Stomach (tissue), 9 donors: ENCODE measurements around the gene FARSB. TPM values are rescaled to one million over a fixed set of nuclear protein-coding genes. Genes with fewer than 3 reads are reported as not detected.

ENCODE experiments used
- DNase-seq, 2 donors: peaks; one replicate each; pipeline versions ENCODE4 v3.0.0 to v3.0.0-alpha.2; 2013 to 2019
- H3K27ac ChIP-seq, 5 donors: fragments of 200-600 bp in 4 of 5; sonication (generic) in 4 of 5; one replicate each; pipeline ENCODE4 v1.5.1; 2013 to 2019; ENCODE audit warnings: mild to moderate bottlenecking in 1 of 5, moderate library complexity in 1 of 5
- H3K27me3 ChIP-seq, 3 donors: fragments of 200-600 bp; sonication (generic); one replicate each; pipeline ENCODE4 v1.5.1; 2017 to 2019; ENCODE audit warnings: mixed run types in 1 of 3
- H3K36me3 ChIP-seq, 4 donors: fragments of 200-600 bp; sonication (generic); 1 replicate in 3 of 4; 2 replicates in 1 of 4; pipeline ENCODE4 v1.5.1; 2016 to 2019
- H3K4me1 ChIP-seq, 4 donors: fragments of 200-600 bp; sonication (generic); one replicate each; pipeline ENCODE4 v1.5.1; 2016 to 2019
- H3K4me3 ChIP-seq, 4 donors: fragments of 200-600 bp; sonication (generic) in 3 of 4; one replicate each; pipeline ENCODE4 v1.5.1; 2016 to 2019; ENCODE audit warnings: mild to moderate bottlenecking in 1 of 4
- H3K9me3 ChIP-seq, 4 donors: fragments of 200-600 bp; sonication (generic); one replicate each; pipeline ENCODE4 v1.5.1; 2016 to 2019
- EP300 ChIP-seq: sonication (generic); formaldehyde crosslinking; IDR thresholded peaks from one replicate; pipeline ENCODE4 v1.6.1; 2017; ENCODE audit warnings: antibody characterized with exemption
- POLR2A ChIP-seq, 4 donors: fragments of 450-650 bp; IDR thresholded peaks; one replicate each; pipeline ENCODE4 v1.6.1; 2016; ENCODE audit warnings: antibody characterized with exemption in 4 of 4, control low read depth in 2 of 4, mild to moderate bottlenecking in 1 of 4, moderate library complexity in 1 of 4
- POLR2AphosphoS5 ChIP-seq, 3 donors: sonication (generic); formaldehyde crosslinking; IDR thresholded peaks; one replicate each; pipeline ENCODE4 v1.6.1; 2016; ENCODE audit warnings: antibody characterized with exemption in 3 of 3
- WGBS, 5 donors: extraction: QIAGEN DNeasy Blood & Tissue Kit in 3 of 5; methylation state at CpG; one replicate each; pipeline versions ENCODE4 v1.1.5 to v1.1.7; 2013 to 2018; 5-methylcytosine and 5-hydroxymethylcytosine counted together
- intact Hi-C: fragments of 100-400 bp; cut with DNase I; formaldehyde crosslinking; loops from one replicate; pipeline ENCODE4 v1.15.1; 2023; ENCODE audit warnings: low total_unique reads
- polyA plus RNA-seq, 3 donors: library from polyadenylated mRNA; stranded (reverse); fragments of 200-250 nt; gene quantifications; one replicate each; pipeline ENCODE4 v1.2.3, GENCODE V29; 2013
- total RNA-seq, 5 donors: library from RNA; depleted of rRNA; stranded (reverse); fragments of >200 nt; gene quantifications; one replicate each; pipeline versions ENCODE4 v1.1.0 to v1.2.3, GENCODE V29; 2014 to 2016
- TF ChIP-seq, protein P1 (sequence below), 7 experiments: fragments of 450-650 bp in 4 of 7; fragments of 200-600 bp in 3 of 7; sonication (generic) in 3 of 7; IDR thresholded peaks; one replicate each; pipeline ENCODE4 v1.5.1; 2016 to 2019; ENCODE audit warnings: antibody characterized with exemption in 7 of 7, control low read depth in 2 of 7, mild to moderate bottlenecking in 1 of 7
- donor health status: healthy with polysubstance abuse.
- donor health status: Bipolar disorder and iron deficiency.
- donor health status: healthy.

The FARSB gene
- total and polyA plus RNA-seq, 8 donors = 1.4 to 26.3 (median 13.8) TPM

DNA sequence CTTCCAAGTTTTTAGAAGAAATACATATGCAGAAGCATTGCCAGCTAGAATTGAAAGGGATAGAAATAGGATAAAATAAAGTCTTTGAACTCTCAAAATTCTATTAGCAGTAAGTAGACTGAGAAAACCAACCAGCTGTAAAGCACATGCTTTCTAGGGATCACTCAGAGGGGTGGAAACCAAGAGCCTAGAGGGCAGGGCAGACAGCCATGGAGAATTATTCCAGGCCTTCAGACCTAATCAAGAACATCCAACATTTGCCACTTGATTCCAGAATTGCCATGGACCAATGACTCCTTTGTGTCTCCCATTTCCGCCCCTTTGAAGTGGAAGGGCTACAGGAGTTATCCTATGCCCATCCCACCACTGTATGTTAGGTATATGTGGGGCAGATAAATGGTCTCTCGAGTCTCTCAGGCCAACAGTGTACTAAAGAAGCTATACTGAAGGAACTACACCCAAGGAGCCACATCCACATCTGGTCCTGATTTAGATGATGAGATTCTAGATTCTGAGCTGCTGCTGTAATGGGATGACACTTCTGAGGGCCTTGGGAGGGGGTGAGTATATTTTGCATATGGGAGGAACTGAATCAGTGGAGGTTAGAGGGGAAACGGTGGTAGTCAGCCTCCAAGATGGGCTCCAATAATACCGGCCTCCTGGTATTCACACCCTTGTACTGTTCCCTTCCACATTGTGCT, 4.0 kb downstream of the FARSB start:
- no peak for TF ChIP-seq POLR2A (IDR thresholded peaks at IDR 0.05)
- TF ChIP-seq, protein P1, sequence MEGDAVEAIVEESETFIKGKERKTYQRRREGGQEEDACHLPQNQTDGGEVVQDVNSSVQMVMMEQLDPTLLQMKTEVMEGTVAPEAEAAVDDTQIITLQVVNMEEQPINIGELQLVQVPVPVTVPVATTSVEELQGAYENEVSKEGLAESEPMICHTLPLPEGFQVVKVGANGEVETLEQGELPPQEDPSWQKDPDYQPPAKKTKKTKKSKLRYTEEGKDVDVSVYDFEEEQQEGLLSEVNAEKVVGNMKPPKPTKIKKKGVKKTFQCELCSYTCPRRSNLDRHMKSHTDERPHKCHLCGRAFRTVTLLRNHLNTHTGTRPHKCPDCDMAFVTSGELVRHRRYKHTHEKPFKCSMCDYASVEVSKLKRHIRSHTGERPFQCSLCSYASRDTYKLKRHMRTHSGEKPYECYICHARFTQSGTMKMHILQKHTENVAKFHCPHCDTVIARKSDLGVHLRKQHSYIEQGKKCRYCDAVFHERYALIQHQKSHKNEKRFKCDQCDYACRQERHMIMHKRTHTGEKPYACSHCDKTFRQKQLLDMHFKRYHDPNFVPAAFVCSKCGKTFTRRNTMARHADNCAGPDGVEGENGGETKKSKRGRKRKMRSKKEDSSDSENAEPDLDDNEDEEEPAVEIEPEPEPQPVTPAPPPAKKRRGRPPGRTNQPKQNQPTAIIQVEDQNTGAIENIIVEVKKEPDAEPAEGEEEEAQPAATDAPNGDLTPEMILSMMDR (IDR thresholded peaks at IDR 0.05) = no peak
- TF ChIP-seq EP300 = no peak
- TF ChIP-seq POLR2AphosphoS5 (IDR thresholded peaks at IDR 0.05) = no peak
- no peaks in the 10 kb centered on the region for H3K27me3 ChIP-seq
- peaks cover 16 to 73% (median 42%) of the 10 kb centered on the region in 4 donors for H3K4me1 ChIP-seq
- H3K36me3 ChIP-seq = peaks cover 8 to 17% (median 16%) of the 10 kb centered on the region in 4 donors
- H3K4me3 ChIP-seq = no peak overlapping the region
- WGBS, 5 donors = 84 to 94% (median 91%) methylated on average over 4 of the region's 4 CpGs
- peak overlapping the region in 2 of 5 donors; percentile 22 to 48 for H3K27ac ChIP-seq
- no peaks in the 10 kb centered on the region for H3K9me3 ChIP-seq
- intact Hi-C loops = no loop called here
- no peak for DNase-seq

DNA sequence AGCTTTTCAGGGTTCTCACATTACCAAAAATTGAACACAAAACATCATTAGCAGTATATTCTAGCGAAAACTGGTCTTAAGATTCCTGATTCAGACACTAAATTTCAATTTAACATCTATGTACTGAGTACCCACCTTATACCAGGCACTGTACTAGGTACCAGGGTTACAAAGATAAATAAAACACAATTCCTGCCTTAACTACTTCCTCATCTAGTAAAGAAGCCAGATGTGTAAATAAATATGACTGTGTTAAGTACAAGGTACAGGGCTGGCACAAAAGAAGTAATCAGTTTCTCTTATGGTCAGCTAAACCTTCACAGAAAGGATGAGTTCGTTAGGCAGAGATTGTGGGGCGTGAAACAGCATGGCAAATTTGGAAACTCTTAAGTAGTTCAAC, 6.1 kb downstream of the FARSB start:
- Histone ChIP-seq H3K27me3 (no peaks in the 10 kb centered on the region), H3K9me3 (no peaks in the 10 kb centered on the region), H3K4me3 (no peak overlapping the region), H3K36me3 (peaks cover 14 to 34% (median 31%) of the 10 kb centered on the region in 4 donors), H3K27ac (peak overlapping the region in 1 of 5 donors; percentile 15), H3K4me1 (peaks cover 7 to 64% (median 32%) of the 10 kb centered on the region in 4 donors)
- WGBS, 5 donors = 72 to 83% (median 76%) methylated on average over 3 of the region's 3 CpGs
- no peak for DNase-seq
- intact Hi-C loops = no loop called here
- TF ChIP-seq, protein P1 (IDR thresholded peaks at IDR 0.05) = no peak

DNA sequence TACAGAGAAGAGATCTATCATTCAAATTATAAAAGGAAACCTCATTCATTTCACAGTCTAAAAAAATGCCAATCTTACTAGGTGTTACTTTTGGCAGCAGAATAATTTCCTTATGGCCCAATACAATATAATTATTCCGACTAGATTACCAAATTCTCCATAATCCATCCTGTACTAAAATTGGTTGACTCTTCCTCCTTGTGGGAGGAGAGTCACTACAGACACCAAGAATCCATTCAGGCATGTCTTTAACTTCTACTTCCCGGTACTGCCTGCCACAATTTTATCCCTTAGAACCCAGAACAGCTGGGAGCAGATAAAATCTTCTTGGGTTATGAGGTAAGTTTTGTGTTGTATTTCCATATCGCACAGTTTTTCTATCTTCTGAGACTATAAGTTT, 9.9 kb downstream of the FARSB start:
- Histone ChIP-seq H3K4me1 (peaks cover 0 to 26% (median 10%) of the 10 kb centered on the region in 4 donors), H3K4me3 (no peak overlapping the region), H3K27ac (no peak overlapping the region), H3K27me3 (no peaks in the 10 kb centered on the region), H3K9me3 (no peaks in the 10 kb centered on the region), H3K36me3 (peaks cover 14 to 70% (median 67%) of the 10 kb centered on the region in 4 donors)
- no peak for TF ChIP-seq EP300
- no peak for TF ChIP-seq POLR2AphosphoS5 (IDR thresholded peaks at IDR 0.05)
- TF ChIP-seq POLR2A (IDR thresholded peaks at IDR 0.05) = no peak
- TF ChIP-seq, protein P1 (IDR thresholded peaks at IDR 0.05) = no peak
- intact Hi-C loops = no loop called here
- 89 to 95% (median 94%) methylated on average over 3 of the region's 3 CpGs for WGBS, 5 donors
- DNase-seq = no peak

DNA sequence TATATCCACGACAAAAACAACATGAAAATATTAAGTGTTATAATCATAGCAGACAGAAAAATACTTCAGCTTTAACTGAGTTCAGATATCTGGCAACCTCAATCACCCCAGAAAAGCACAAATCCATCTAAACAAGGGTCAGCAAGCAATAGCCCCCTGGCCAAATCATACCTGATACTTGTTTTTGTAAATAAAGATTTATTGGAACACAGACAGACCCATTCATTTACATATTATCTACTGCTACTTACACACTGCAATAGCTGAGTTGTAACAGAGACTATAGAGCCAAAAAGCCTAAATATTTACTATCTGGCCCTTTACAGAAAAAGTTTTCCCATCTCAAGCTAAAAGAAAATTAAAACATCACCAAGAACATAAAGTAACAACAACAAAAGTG, 12.8 kb downstream of the FARSB start:
- no peak for TF ChIP-seq POLR2AphosphoS5 (IDR thresholded peaks at IDR 0.05)
- no peak for TF ChIP-seq POLR2A (IDR thresholded peaks at IDR 0.05)
- TF ChIP-seq EP300 = no peak
- TF ChIP-seq, protein P1 (IDR thresholded peaks at IDR 0.05) = no peak
- Histone ChIP-seq H3K4me1 (peaks cover 0 to under 1% (median 0%) of the 10 kb centered on the region in 4 donors), H3K36me3 (peaks cover 22 to 94% (median 90%) of the 10 kb centered on the region in 4 donors), H3K9me3 (no peaks in the 10 kb centered on the region), H3K27me3 (no peaks in the 10 kb centered on the region), H3K4me3 (no peak overlapping the region), H3K27ac (no peak overlapping the region)
- 82 to 99% (median 95%) methylated on average over 1 of the region's 1 CpG for WGBS, 5 donors
- intact Hi-C loops = no loop called here
- no peak for DNase-seq
